ENCODE measurements around the gene HBG1. TPM values are rescaled to one million over a fixed set of nuclear protein-coding genes. Genes with fewer than 3 reads are reported as not detected.

HBG1 gene
- total RNA-seq, 2 donors from 2014 or later, result not detected

DNA sequence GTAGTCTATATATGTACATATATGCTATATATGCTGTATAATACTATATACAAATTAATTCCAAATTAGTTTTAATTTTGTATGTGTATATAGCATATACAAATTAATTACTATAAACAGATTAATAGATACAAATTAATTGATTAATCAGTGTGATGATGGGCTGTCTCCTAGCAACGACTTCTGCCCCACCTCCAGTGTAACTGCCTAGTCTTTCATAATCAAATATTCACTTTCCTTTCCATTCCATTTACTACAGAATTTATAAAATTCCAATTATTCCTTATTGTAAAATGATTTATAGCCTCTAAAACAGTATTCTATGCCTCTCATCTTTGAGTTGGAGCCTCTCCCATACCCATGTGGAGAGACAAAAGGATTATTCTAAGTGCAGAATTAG is 16.4 kb downstream of the HBG1 start:
- ATAC-seq (no peak), DNase-seq (no peak)
- intact Hi-C loops (cut with DNase I, micrococcal nuclease), result no loop called here

DNA sequence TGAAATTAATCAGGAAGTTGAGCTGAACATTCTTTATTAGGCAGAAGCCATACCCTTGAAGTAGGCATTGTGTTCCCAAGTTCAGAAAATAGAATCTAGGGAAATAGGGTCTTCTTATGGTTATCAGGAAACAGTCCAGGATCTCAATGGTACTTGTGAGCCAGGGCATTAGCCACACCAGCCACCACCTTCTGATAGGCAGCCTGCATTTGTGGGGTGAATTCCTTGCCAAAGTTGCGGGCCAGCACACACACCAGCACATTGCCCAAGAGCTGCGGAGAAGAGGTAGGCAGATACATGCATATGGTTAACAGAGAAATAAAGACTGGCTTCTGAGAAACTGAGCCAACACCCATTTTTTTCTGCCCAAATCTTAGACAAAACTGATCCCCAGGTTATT is 16.8 kb downstream of the HBG1 start:
- ATAC-seq (no peak), DNase-seq (no peak)
- intact Hi-C loops (cut with DNase I, micrococcal nuclease), result no loop called here

DNA sequence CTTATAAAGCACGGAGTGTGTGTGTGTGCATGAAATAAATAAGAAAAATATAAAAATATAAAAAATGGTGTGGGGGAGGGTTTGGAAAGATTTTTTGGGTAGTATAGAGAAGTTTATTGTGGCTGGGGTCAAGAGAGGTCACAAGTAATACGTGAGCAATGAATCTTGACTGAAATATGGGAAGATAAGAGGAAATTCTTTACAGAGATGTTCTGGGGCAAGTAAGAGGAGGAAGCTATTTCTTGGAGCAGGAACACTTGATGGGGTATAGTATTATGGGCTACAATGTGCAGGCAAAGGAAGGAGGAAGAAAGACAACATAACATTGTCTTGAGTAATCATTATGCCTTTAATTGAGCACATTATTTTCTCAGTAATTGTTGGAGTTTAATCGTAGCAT is 17.5 kb downstream of the HBG1 start:
- no peak for ATAC-seq
- no peak for DNase-seq
- intact Hi-C loops (cut with DNase I, micrococcal nuclease), result no loop called here

DNA sequence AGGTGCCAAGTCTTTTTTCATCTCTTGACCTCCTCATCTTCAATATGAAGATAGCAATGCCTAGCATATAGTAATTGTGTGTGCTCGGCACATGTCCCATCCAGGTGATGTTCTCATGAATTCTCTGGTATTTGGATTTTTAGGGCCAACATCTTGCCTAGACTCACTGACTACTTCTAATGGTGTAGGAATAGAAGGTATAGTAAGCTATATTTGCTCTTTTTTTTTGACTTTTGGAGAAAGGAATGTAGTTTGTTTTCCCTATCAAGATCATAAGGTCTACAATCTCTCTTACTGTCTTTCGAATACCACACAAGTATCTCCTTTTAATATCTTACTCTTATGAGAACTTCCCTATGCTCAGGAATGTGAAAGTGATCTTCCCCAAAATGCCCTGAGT is 18.5 kb downstream of the HBG1 start:
- no peak for DNase-seq
- intact Hi-C loops (cut with DNase I, micrococcal nuclease), result no loop called here
- ATAC-seq, result no peak

DNA sequence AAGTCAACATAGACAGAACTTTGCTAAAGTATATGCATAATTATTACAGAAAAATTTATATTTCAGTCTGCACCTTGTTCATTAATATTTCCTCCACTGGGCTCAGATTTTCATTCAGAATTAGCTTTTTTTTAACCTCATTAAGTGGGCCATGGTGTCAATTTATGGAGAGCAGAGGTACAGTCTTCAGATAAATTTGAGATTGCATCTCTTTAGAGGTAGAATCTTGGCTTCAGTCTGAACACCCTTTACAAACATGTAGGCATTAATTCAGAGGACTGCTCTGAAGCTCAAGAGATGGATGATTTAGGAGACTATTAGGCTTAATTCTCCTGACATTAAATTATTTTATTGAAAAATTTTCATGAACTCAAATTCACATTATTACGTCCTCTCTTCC is 19.4 kb downstream of the HBG1 start:
- intact Hi-C loops (cut with DNase I, micrococcal nuclease), result no loop called here
- ATAC-seq (no peak), DNase-seq (no peak)

DNA sequence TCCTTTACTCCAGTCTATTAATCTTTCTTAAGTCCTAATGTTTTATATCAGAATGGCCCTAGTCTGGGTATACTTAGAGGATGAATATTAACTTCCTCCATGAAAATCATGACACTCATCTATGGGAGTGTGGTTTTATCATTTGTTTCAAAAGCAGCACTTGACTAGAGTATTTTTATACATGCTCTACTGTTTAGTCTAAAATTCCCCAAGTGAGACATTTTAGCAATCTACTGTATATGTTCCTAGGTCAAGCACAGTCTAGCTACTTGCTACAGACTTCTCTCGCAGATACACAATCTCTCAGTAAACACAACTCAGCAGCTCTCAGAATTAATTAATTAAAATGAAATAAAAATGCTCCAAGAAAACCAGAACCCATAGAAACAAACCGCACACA is 19.9 kb downstream of the HBG1 start:
- ATAC-seq, result no peak
- intact Hi-C loops (cut with DNase I, micrococcal nuclease), result no loop called here

DNA sequence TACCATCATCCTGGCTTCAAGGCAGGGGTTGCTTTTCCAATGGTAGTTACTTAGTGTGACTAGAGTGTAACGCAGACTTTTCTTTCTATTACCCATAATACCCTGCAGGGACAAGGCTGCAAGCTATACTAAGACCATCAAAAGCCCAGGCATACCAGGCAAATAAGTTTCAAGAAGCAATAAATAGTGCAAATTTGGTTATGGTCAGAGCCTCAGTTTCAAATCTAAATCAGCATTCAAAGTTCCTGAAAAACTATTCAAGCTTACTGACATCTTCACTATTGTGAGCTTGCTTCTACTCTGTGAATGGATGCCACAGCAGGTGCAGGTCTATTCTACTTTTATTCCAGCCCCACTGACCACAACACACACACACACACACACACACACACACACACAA is 20.3 kb downstream of the HBG1 start:
- ATAC-seq, result no peak
- intact Hi-C loops (cut with DNase I, micrococcal nuclease), result no loop called here
- no peak for DNase-seq

More for the DNA sequence above, 19.9 kb downstream of the HBG1 start:
- DNase-seq, result no peak

DNA sequence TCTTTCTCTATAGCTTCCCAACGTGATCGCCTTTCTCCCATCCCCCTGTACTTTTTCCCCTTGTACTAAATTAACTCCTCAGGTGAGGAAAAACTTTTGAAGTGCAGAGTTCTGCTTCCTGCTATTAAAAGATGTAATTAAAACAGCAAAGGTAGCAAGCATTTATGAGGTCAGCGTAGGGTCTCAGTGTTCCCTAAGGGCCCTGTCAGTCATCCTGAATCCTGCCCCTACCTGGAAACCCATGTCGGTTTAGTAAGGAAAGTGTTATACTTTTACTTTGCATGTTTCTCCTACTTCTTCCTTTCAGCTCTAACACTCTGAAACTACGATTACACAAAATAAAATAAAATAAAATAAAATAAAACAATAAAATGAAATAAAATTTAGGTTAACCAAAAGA is 21.5 kb downstream of the HBG1 start:
- DNase-seq (no peak), ATAC-seq (no peak)
- intact Hi-C loops (cut with DNase I, micrococcal nuclease), result no loop called here

DNA sequence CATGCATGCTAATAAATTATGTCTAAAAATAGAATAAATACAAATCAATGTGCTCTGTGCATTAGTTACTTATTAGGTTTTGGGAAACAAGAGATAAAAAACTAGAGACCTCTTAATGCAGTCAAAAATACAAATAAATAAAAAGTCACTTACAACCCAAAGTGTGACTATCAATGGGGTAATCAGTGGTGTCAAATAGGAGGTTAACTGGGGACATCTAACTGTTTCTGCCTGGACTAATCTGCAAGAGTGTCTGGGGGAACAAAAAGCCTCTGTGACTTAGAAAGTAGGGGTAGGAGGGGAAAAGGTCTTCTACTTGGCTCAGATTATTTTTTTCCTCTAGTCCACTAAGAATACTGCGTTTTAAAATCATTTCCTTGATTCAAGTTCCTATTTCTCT is 22.0 kb downstream of the HBG1 start:
- ATAC-seq (no peak), DNase-seq (no peak)
- intact Hi-C loops (cut with DNase I, micrococcal nuclease), result no loop called here

DNA sequence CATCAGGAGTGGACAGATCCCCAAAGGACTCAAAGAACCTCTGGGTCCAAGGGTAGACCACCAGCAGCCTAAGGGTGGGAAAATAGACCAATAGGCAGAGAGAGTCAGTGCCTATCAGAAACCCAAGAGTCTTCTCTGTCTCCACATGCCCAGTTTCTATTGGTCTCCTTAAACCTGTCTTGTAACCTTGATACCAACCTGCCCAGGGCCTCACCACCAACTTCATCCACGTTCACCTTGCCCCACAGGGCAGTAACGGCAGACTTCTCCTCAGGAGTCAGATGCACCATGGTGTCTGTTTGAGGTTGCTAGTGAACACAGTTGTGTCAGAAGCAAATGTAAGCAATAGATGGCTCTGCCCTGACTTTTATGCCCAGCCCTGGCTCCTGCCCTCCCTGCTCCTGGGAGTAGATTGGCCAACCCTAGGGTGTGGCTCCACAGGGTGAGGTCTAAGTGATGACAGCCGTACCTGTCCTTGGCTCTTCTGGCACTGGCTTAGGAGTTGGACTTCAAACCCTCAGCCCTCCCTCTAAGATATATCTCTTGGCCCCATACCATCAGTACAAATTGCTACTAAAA is 22.8 kb downstream of the HBG1 start, which contains the start of gene HBB:
Gene HBB, minus strand, starts transcription at position 340 of the 579 bp plus-strand sequence. Its CDS starts 50 bp downstream, at position 290.
- ATAC-seq (peak; percentile 52), DNase-seq (no peak)
- intact Hi-C loops (cut with DNase I, micrococcal nuclease), result no loop called here

DNA sequence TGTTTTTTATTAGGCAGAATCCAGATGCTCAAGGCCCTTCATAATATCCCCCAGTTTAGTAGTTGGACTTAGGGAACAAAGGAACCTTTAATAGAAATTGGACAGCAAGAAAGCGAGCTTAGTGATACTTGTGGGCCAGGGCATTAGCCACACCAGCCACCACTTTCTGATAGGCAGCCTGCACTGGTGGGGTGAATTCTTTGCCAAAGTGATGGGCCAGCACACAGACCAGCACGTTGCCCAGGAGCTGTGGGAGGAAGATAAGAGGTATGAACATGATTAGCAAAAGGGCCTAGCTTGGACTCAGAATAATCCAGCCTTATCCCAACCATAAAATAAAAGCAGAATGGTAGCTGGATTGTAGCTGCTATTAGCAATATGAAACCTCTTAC is 24.2 kb downstream of the HBG1 start:
- ATAC-seq (no peak), DNase-seq (no peak)
- intact Hi-C loops (cut with DNase I, micrococcal nuclease), result no loop called here

DNA sequence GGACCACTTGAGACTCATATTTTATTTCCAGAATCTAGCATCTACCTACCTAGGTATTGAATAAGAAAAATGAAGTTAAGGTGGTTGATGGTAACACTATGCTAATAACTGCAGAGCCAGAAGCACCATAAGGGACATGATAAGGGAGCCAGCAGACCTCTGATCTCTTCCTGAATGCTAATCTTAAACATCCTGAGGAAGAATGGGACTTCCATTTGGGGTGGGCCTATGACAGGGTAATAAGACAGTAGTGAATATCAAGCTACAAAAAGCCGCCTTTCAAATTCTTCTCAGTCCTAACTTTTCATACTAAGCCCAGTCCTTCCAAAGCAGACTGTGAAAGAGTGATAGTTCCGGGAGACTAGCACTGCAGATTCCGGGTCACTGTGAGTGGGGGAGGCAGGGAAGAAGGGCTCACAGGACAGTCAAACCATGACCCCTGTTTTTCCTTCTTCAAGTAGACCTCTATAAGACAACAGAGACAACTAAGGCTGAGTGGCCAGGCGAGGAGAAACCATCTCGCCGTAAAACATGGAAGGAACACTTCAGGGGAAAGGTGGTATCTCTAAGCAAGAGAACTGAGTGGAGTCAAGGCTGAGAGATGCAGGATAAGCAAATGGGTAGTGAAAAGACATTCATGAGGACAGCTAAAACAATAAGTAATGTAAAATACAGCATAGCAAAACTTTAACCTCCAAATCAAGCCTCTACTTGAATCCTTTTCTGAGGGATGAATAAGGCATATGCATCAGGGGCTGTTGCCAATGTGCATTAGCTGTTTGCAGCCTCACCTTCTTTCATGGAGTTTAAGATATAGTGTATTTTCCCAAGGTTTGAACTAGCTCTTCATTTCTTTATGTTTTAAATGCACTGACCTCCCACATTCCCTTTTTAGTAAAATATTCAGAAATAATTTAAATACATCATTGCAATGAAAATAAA is 24.8 kb downstream of the HBG1 start:
- intact Hi-C loops (cut with DNase I, micrococcal nuclease), result no loop called here
- ATAC-seq (no peak), DNase-seq (no peak)

DNA sequence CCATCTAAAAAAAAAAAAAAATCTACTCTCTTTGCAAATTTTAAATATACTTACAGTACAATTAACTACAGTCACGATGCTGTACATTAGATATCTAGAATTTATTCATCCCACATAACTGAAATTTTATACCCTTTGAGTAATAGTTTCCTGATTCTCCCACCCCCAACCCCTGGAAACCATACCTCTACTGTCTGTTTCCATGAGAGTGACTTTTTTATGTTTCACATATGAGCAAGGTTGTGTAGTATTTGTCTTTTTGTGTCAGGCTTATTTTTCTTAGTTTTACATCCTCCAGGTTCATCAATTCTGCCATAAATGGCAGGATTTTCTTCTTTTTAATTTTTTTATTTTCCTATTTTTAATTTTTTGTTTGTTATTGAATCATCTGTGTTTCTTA is 26.0 kb downstream of the HBG1 start:
- DNase-seq, result no peak
- intact Hi-C loops (cut with DNase I, micrococcal nuclease), result no loop called here
- ATAC-seq, result no peak

DNA sequence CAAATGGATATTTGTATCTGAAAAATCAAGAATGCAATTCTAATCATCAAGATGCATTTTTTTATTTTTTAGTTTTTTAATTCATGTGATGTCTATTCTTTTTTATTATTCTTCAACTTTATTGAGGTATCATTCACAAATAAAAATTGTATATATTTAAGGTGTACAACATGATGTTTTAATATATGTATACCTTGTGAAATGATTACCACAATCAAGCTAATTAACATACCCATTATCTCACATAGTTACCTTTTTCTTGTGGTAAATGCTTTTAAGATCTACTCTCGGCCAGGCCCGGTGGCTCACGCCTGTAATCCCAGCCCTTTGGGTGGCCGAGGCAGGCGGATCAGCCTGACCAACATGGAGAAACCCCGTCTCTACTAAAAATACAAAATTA is 26.5 kb downstream of the HBG1 start:
- DNase-seq (no peak), ATAC-seq (no peak)
- intact Hi-C loops (cut with DNase I, micrococcal nuclease), result no loop called here

DNA sequence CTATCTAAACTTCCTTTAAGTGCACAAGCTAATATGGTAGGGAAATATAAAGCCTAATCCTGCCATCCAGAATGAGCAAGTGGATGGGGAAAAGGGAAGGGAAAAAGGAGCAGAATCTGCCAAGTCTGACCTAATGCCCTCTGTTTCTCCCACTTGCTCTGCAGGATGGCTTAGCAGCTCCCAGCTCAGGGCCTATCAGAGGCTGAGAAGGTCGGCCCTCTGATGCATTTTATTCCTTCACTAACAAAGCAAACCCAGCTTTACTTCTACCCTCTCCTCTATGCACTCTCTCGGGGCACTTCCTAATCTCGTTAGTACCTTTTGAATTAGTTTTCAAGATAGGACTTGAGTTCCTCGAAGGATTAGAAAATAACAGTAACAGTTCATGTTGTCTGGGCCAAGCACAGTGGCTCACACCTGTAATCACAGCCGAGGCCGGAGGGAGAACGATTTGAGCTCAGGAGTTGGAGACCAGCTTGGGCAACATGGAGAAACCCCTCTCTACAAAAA is 39.2 kb downstream of the HBG1 start:
- DNase-seq, result no peak
- intact Hi-C loops (cut with DNase I, micrococcal nuclease), result no loop called here
- no peak for ATAC-seq

DNA sequence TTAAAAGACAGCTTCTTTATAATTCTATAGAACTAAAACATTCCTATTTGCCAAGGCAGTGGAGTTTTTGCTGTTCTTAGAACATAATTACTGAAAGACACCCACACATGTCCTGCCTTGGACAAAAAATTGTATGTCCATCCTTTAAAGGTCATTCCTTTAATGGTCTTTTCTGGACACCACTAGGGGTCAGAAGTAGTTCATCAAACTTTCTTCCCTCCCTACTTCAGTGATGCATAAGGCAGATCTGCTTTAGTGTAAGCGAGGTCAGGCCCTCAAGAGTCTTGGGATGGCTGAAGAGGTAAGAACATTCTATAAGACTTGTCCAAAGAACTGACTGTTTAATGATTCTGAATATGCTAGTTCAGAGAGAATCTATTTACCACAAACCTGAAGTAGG is 44.9 kb downstream of the HBG1 start:
- intact Hi-C loops (cut with DNase I, micrococcal nuclease), result no loop called here
- no peak for DNase-seq
- ATAC-seq, result no peak

DNA sequence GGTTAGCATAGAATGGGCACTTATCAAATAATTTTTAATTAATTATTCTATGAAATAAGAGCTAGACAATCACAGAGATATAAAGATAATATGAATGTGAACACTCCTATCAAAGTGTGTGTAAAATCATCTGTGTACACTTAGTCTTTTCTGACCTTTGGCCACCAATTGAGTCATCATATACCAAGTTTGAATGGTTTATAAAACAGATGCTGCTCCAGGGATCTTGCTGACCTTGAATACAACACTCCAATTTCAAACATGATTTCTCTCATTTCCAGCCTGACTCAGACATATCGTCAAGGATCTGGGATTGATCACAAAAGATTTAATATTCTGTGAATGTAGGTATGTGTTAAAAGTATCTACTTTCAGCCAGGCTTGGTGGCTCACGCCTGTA is 46.3 kb downstream of the HBG1 start:
- DNase-seq (no peak), ATAC-seq (no peak)
- intact Hi-C loops (cut with DNase I, micrococcal nuclease), result no loop called here

DNA sequence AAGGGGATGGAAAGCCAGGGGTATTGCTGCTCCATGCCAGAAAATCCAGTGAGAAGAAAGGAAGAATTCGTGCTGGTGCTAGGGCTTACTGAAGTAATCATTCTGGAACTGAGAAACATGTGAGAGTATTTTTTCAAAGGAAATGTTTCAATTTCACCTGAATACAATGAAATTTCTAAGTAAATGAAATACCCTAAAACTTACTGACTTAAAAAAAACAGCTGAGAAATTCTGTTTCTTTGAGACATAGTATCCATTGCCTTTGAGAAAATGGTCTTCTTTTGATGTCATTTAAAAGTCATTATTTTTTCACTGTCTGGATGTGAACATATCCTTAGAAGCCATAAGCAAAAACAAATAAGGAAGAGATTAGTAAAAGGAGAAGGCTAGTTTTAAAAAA is 49.1 kb downstream of the HBG1 start, which contains the start of gene OR51V1:
Gene OR51V1, minus strand, starts transcription at position 101 of the 400 bp plus-strand sequence. Its CDS starts 0 bp downstream, at position 101.
- intact Hi-C loops (cut with DNase I, micrococcal nuclease), result no loop called here
- DNase-seq (no peak), ATAC-seq (no peak)

DNA sequence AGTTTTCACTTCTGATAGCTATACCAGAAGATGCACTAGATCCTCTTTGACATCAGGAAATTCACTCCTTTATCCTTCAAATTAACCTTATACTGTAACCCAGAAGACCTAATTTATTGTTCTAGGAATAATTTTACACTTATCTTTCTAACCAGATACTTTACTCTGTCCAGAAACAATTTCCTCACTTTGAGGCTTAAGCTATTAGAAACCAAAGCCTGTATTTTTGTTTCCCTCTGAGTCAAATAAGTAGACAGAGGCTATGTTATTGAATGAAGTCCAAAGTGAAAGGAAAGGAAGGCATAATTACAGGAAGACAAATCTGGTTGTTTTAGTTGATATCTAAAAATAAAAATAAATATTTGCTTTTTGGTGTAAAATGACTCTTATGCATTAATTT is 51.4 kb downstream of the HBG1 start:
- intact Hi-C loops (cut with DNase I, micrococcal nuclease), result no loop called here
- no peak for DNase-seq
- ATAC-seq, result no peak

Data from left colon (tissue), 2 donors.